ENCODE data around the gene TCF7L1.

TCF7L1 gene

GRCh38 chr2:85288244-85288725 lies 155.1 kb downstream of the TCF7L1 start:
- TF ChIP-seq POLR2AphosphoS5 (IDR thresholded peaks at IDR 0.05; ENCODE audit: low read depth) = no peak
- TF ChIP-seq GABPA (IDR thresholded peaks at IDR 0.05; ENCODE audit: low read depth) = no peak
- TF ChIP-seq REST (IDR thresholded peaks at IDR 0.05; ENCODE audit: insufficient replicate concordance, low read depth) = no peak
- TF ChIP-seq CTCF (IDR thresholded peaks at IDR 0.05; ENCODE audit: insufficient read depth, low read length) = no peak
- no peak for TF ChIP-seq SPI1 (IDR thresholded peaks at IDR 0.05; ENCODE audit: borderline replicate concordance, low read depth)
- no peak overlapping the region for H3K4me3 ChIP-seq (replicated peaks; ENCODE audit: insufficient read depth, low read length)
- peaks cover 2% of the 10 kb centered on the region for H3K27me3 ChIP-seq (ENCODE audit: insufficient read depth, poor library complexity, severe bottlenecking)
- no peak overlapping the region for H3K27ac ChIP-seq (replicated peaks)
- no peak for DNase-seq (ENCODE audit: low read depth in 1 of 2, low spot score in 1 of 2)

GRCh38 chr2:85291425-85292023 lies 158.3 kb downstream of the TCF7L1 start:
- DNase-seq (ENCODE audit: low read depth in 1 of 2, low spot score in 1 of 2) = no peak
- H3K27me3 ChIP-seq (ENCODE audit: insufficient read depth, poor library complexity, severe bottlenecking) = peaks cover 6% of the 10 kb centered on the region

More at GRCh38 chr2:85291425-85292023, 158.3 kb downstream of the TCF7L1 start:
- Histone ChIP-seq H3K4me3 (replicated peaks; ENCODE audit: insufficient read depth, low read length) (no peak overlapping the region), H3K27ac (replicated peaks) (no peak overlapping the region)
- TF ChIP-seq REST (IDR thresholded peaks at IDR 0.05; ENCODE audit: insufficient replicate concordance, low read depth) (no peak), SPI1 (IDR thresholded peaks at IDR 0.05; ENCODE audit: borderline replicate concordance, low read depth) (no peak), CTCF (IDR thresholded peaks at IDR 0.05; ENCODE audit: insufficient read depth, low read length) (no peak), GABPA (IDR thresholded peaks at IDR 0.05; ENCODE audit: low read depth) (no peak), POLR2AphosphoS5 (IDR thresholded peaks at IDR 0.05; ENCODE audit: low read depth) (no peak)

Data from HL-60 (cell line).